CD14-positive monocyte (primary cell): Measurements from ENCODE around the gene SLC17A1. TPM values are rescaled to one million over a fixed set of nuclear protein-coding genes. Genes with fewer than 3 reads are reported as not detected.

ENCODE experiments used
- DNase-seq, 3 donors: peaks; one replicate each; pipeline ENCODE4 v3.0.0-alpha.2; 2011 to 2022
- H2AFZ ChIP-seq: 2 replicates; pipeline ENCODE4 v1.6.0; 2012; ENCODE audit warnings: mild to moderate bottlenecking, low read depth, low read length, inconsistent platforms; ENCODE audit not compliant: insufficient read depth, poor library complexity, severe bottlenecking
- H3K27ac ChIP-seq, 2 donors: 1 replicate in 1 of 2; 2 replicates in 1 of 2; pipeline ENCODE4 v1.5.1; 2012 to 2013; ENCODE audit warnings: low read length in 2 of 2, control low read depth in 1 of 2, inconsistent platforms in 1 of 2, low read depth in 1 of 2, mild to moderate bottlenecking in 1 of 2
- H3K27me3 ChIP-seq, 2 donors: one replicate each; pipeline versions ENCODE4 v1.6.0 to v1.6.1; 2011 to 2013; ENCODE audit warnings: low read length in 2 of 2; ENCODE audit not compliant: control insufficient read depth in 2 of 2, insufficient read depth in 2 of 2
- H3K36me3 ChIP-seq, 2 donors: replicated peaks in 1 of 2; 1 replicate in 1 of 2; 2 replicates in 1 of 2; pipeline versions ENCODE4 v1.5.1 to v1.6.1; 2012 to 2013; ENCODE audit warnings: low read length in 2 of 2, control low read depth in 1 of 2, inconsistent platforms in 1 of 2, mild to moderate bottlenecking in 1 of 2; ENCODE audit not compliant: insufficient read depth in 2 of 2, control insufficient read depth in 1 of 2
- H3K4me1 ChIP-seq, 2 donors: 1 replicate in 1 of 2; 2 replicates in 1 of 2; pipeline versions ENCODE4 v1.5.1 to v1.6.1; 2012 to 2013; ENCODE audit warnings: low read length in 2 of 2, control low read depth in 1 of 2, inconsistent platforms in 1 of 2, mild to moderate bottlenecking in 1 of 2, moderate library complexity in 1 of 2; ENCODE audit not compliant: insufficient read depth in 2 of 2, control insufficient read depth in 1 of 2
- H3K4me2 ChIP-seq: replicated peaks from 2 replicates; pipeline ENCODE3; 2012; ENCODE audit warnings: low read length, moderate library complexity, mild to moderate bottlenecking; ENCODE audit not compliant: poor library complexity, severe bottlenecking; ENCODE audit errors: extremely low read depth
- H3K4me3 ChIP-seq, 3 experiments: fragments of 200-600 bp in 1 of 3; sonication (generic) in 1 of 3; replicated peaks in 1 of 3; 1 replicate in 2 of 3; 2 replicates in 1 of 3; pipeline ENCODE4 v1.5.1; 2011 to 2013; ENCODE audit warnings: low read length in 3 of 3, mild to moderate bottlenecking in 3 of 3, control low read depth in 2 of 3, low read depth in 2 of 3, inconsistent platforms in 1 of 3, moderate library complexity in 1 of 3
- H3K79me2 ChIP-seq: 2 replicates; pipeline ENCODE4 v1.6.0; 2012; ENCODE audit warnings: mild to moderate bottlenecking, control low read depth, inconsistent platforms, low read length, moderate library complexity; ENCODE audit not compliant: insufficient read depth
- H3K9ac ChIP-seq: 2 replicates; pipeline ENCODE4 v1.6.0; 2017; ENCODE audit warnings: low read length, mild to moderate bottlenecking; ENCODE audit not compliant: insufficient read depth, poor library complexity, severe bottlenecking
- H3K9me3 ChIP-seq, 2 donors: replicated peaks in 1 of 2; 1 replicate in 1 of 2; 2 replicates in 1 of 2; pipeline versions ENCODE4 v1.5.1 to v1.6.1; 2012 to 2013; ENCODE audit warnings: low read length in 2 of 2, control low read depth in 1 of 2; ENCODE audit not compliant: control insufficient read depth in 1 of 2, insufficient read depth in 1 of 2
- H4K20me1 ChIP-seq: 2 replicates; pipeline ENCODE4 v1.6.0; 2012; ENCODE audit warnings: mild to moderate bottlenecking, low read length, control low read depth, moderate library complexity; ENCODE audit not compliant: insufficient read depth
- H3K27ac Mint-ChIP-seq, 7 donors: one replicate each; pipeline ENCODE4 v1.8.0; 2020; ENCODE audit warnings: mild to moderate bottlenecking in 7 of 7, mixed read lengths in 7 of 7, moderate library complexity in 6 of 7, inconsistent platforms in 2 of 7
- H3K27me3 Mint-ChIP-seq, 3 donors: one replicate each; pipeline ENCODE4 v1.8.0; 2021 to 2022; ENCODE audit warnings: low read depth in 3 of 3, mild to moderate bottlenecking in 3 of 3, mixed read lengths in 3 of 3, moderate library complexity in 3 of 3, inconsistent platforms in 1 of 3
- H3K36me3 Mint-ChIP-seq, 2 donors: one replicate each; pipeline ENCODE4 v1.8.0; 2020; ENCODE audit warnings: mixed read lengths in 2 of 2, inconsistent platforms in 1 of 2, mild to moderate bottlenecking in 1 of 2
- H3K4me1 Mint-ChIP-seq: one replicate; pipeline ENCODE4 v1.8.0; 2020; ENCODE audit warnings: mild to moderate bottlenecking, mixed read lengths
- H3K4me3 Mint-ChIP-seq, 2 donors: one replicate each; pipeline ENCODE4 v1.8.0; 2020; ENCODE audit warnings: mild to moderate bottlenecking in 2 of 2, mixed read lengths in 2 of 2, moderate library complexity in 1 of 2
- H3K9me3 Mint-ChIP-seq, 7 donors: one replicate each; pipeline ENCODE4 v1.8.0; 2020 to 2022; ENCODE audit warnings: mixed read lengths in 7 of 7, mild to moderate bottlenecking in 6 of 7, moderate library complexity in 6 of 7, inconsistent platforms in 2 of 7
- CTCF ChIP-seq: fragments of 200-600 bp; IDR thresholded peaks from one replicate; pipeline ENCODE4 v1.8.0; 2022; ENCODE audit warnings: antibody characterized with exemption, mild to moderate bottlenecking
- WGBS: methylation state at CpG from one replicate; pipeline ENCODE4 v1.1.5; 2013; ENCODE audit warnings: missing lambda C conversion rate; ENCODE audit not compliant: insufficient coverage; 5-methylcytosine and 5-hydroxymethylcytosine counted together
- intact Hi-C, 2 donors: fragments of 100-400 bp; cut with micrococcal nuclease; formaldehyde crosslinking; loops; one replicate each; pipeline versions ENCODE4 v1.15.0 to v1.15.1; 2023
- polyA plus RNA-seq, 3 donors: library from polyadenylated mRNA; depleted of rRNA in 1 of 3; unstranded in 2 of 3; stranded (reverse) in 1 of 3; fragments of 300-500 nt in 2 of 3; fragments of >200 nt in 1 of 3; fragmentation: Illumina TruSeq in 2 of 3; gene quantifications; 1 replicate in 2 of 3; 2 replicates in 1 of 3; pipeline ENCODE4 v1.2.3, GENCODE V29; 2012 to 2021

The SLC17A1 gene
- polyA plus RNA-seq, 3 donors = not detected

GRCh38 chr6:25793970-25794369 lies 37.9 kb downstream of the SLC17A1 start:
- H3K27ac Mint-ChIP-seq = no peak overlapping the region
- Histone ChIP-seq H2AFZ (no peak overlapping the region), H3K9ac (no peak overlapping the region), H3K27ac (no peak overlapping the region), H3K36me3 (no peaks in the 10 kb centered on the region), H3K4me3 (no peak overlapping the region), H3K9me3 (no peaks in the 10 kb centered on the region), H4K20me1 (no peaks in the 10 kb centered on the region), H3K4me2 (no peak overlapping the region), H3K27me3 (no peaks in the 10 kb centered on the region), H3K4me1 (no peaks in the 10 kb centered on the region), H3K79me2 (no peaks in the 10 kb centered on the region)
- WGBS = 100% methylated on average over 1 of the region's 1 CpG
- DNase-seq = peak in 1 of 3 donors; percentile 7
- H3K4me1 Mint-ChIP-seq = no peaks in the 10 kb centered on the region
- peaks cover 0 to 1% (median 0%) of the 10 kb centered on the region in 7 donors for H3K9me3 Mint-ChIP-seq
- TF ChIP-seq CTCF = no peak
- peaks cover 0 to 5% (median 4%) of the 10 kb centered on the region in 3 donors for H3K27me3 Mint-ChIP-seq
- no peaks in the 10 kb centered on the region for H3K36me3 Mint-ChIP-seq
- intact Hi-C loops = no loop called here
- no peak overlapping the region for H3K4me3 Mint-ChIP-seq

GRCh38 chr6:25792016-25792415 lies 39.8 kb downstream of the SLC17A1 start:
- no peaks in the 10 kb centered on the region for H3K36me3 Mint-ChIP-seq
- Histone ChIP-seq H3K9ac (no peak overlapping the region), H4K20me1 (no peaks in the 10 kb centered on the region), H3K4me1 (no peaks in the 10 kb centered on the region), H2AFZ (no peak overlapping the region), H3K4me2 (no peak overlapping the region), H3K79me2 (no peaks in the 10 kb centered on the region), H3K36me3 (no peaks in the 10 kb centered on the region), H3K9me3 (no peaks in the 10 kb centered on the region), H3K27ac (no peak overlapping the region), H3K4me3 (no peak overlapping the region), H3K27me3 (no peaks in the 10 kb centered on the region)
- peaks cover 0 to 3% (median 3%) of the 10 kb centered on the region in 3 donors for H3K27me3 Mint-ChIP-seq
- no peak for DNase-seq
- WGBS = 89% methylated on average over 3 of the region's 4 CpGs
- intact Hi-C loops = no loop called here
- peaks cover 0 to 1% (median 0%) of the 10 kb centered on the region in 7 donors for H3K9me3 Mint-ChIP-seq
- H3K4me1 Mint-ChIP-seq = no peaks in the 10 kb centered on the region
- H3K4me3 Mint-ChIP-seq = no peak overlapping the region
- H3K27ac Mint-ChIP-seq = no peak overlapping the region
- no peak for TF ChIP-seq CTCF
